H1 (cell line): ENCODE results near the gene CEP44. TPM values are rescaled to one million over a fixed set of nuclear protein-coding genes. Genes with fewer than 3 reads are reported as not detected.

Source experiments
- CTCF ChIA-PET: fragments of 300-600 bp; sonication (Branson Sonifier 250); formaldehyde crosslinking; loops from one replicate; lab custom pipeline; 2021; ENCODE audit not compliant: partially characterized antibody; lab: Charles Lee
- POLR2A ChIA-PET: fragments of 300-600 bp; sonication (Branson Sonifier 250); formaldehyde crosslinking; loops from one replicate; lab custom pipeline; 2021; ENCODE audit warnings: inconsistent platforms; ENCODE audit not compliant: partially characterized antibody; lab: Charles Lee
- DNase-seq, 2 experiments: peaks; one replicate each; pipeline versions ENCODE4 v3.0.0 to v3.0.0-alpha.2; 2010 to 2022; ENCODE audit warnings: low spot score in 2 of 2, low read depth in 1 of 2, mixed read lengths in 1 of 2
- FAIRE-seq: peaks from 2 replicates; lab custom pipeline; 2011; peaks lifted over from hg19 to GRCh38; lab: Jason Lieb, UNC
- H2AFZ ChIP-seq: 2 replicates; pipeline ENCODE4 v1.8.1; 2012; ENCODE audit warnings: low read length, inconsistent platforms
- H2AK5ac ChIP-seq: 2 replicates; pipeline ENCODE4 v1.6.1; 2013; ENCODE audit warnings: low read depth, low read length
- H2BK120ac ChIP-seq: replicated peaks from 2 replicates; pipeline ENCODE3; 2013; ENCODE audit warnings: low read depth, low read length, inconsistent platforms
- H2BK12ac ChIP-seq: 2 replicates; pipeline ENCODE4 v1.6.1; 2013; ENCODE audit warnings: low read depth, low read length
- H2BK15ac ChIP-seq: 2 replicates; pipeline ENCODE4 v1.6.1; 2013; ENCODE audit warnings: low read length
- H2BK20ac ChIP-seq: 2 replicates; pipeline ENCODE4 v1.6.1; 2013; ENCODE audit warnings: low read length
- H2BK5ac ChIP-seq: 2 replicates; pipeline ENCODE4 v1.6.1; 2013; ENCODE audit warnings: low read depth, low read length
- H3K14ac ChIP-seq: 2 replicates; pipeline ENCODE4 v1.6.1; 2013; ENCODE audit warnings: inconsistent platforms; ENCODE audit not compliant: insufficient read length
- H3K18ac ChIP-seq: 2 replicates; pipeline ENCODE4 v1.6.1; 2013; ENCODE audit warnings: low read length; ENCODE audit errors: extremely low read depth
- H3K23ac ChIP-seq: 2 replicates; pipeline ENCODE4 v1.6.1; 2013; ENCODE audit warnings: inconsistent platforms; ENCODE audit not compliant: insufficient read length
- H3K23me2 ChIP-seq: 2 replicates; pipeline ENCODE4 v1.6.1; 2013; ENCODE audit warnings: low read depth, low read length
- H3K27ac ChIP-seq: 2 replicates; pipeline ENCODE4 v1.6.1; 2011; ENCODE audit warnings: low read depth, low read length, inconsistent platforms
- H3K27me3 ChIP-seq, 4 experiments: replicated peaks in 1 of 4; 1 replicate in 1 of 4; 2 replicates in 3 of 4; pipeline versions ENCODE4 v1.6.1 to v1.8.1; 2011 to 2013; ENCODE audit warnings: low read length in 3 of 4, mild to moderate bottlenecking in 3 of 4, inconsistent platforms in 2 of 4, mixed read lengths in 2 of 4, moderate library complexity in 1 of 4; ENCODE audit not compliant: control insufficient read depth in 3 of 4, insufficient read depth in 3 of 4; ENCODE audit errors: extremely low read depth in 1 of 4
- H3K36me3 ChIP-seq, 4 experiments: 2 replicates each; pipeline versions ENCODE4 v1.6.1 to v1.8.1; 2011 to 2013; ENCODE audit warnings: mild to moderate bottlenecking in 4 of 4, low read length in 3 of 4, moderate library complexity in 2 of 4, control low read depth in 1 of 4, inconsistent platforms in 1 of 4; ENCODE audit not compliant: insufficient read depth in 4 of 4, control insufficient read depth in 2 of 4
- H3K4ac ChIP-seq: replicated peaks from 2 replicates; pipeline ENCODE3; 2013; ENCODE audit warnings: low read length, low read depth, mixed read lengths, inconsistent platforms; ENCODE audit not compliant: insufficient read length
- H3K4me1 ChIP-seq, 4 experiments: replicated peaks in 1 of 4; 1 replicate in 1 of 4; 2 replicates in 3 of 4; pipeline versions ENCODE4 v1.6.1 to v1.8.1; 2011 to 2013; ENCODE audit warnings: low read length in 3 of 4, inconsistent platforms in 2 of 4, mixed read lengths in 1 of 4; ENCODE audit not compliant: insufficient read depth in 4 of 4, control insufficient read depth in 3 of 4
- H3K4me2 ChIP-seq, 2 experiments: 2 replicates each; pipeline versions ENCODE4 v1.6.1 to v1.8.1; 2011 to 2013; ENCODE audit warnings: low read depth in 2 of 2, low read length in 2 of 2, control low read depth in 1 of 2, inconsistent platforms in 1 of 2, mild to moderate bottlenecking in 1 of 2; ENCODE audit not compliant: insufficient read depth in 1 of 2
- H3K4me3 ChIP-seq, 4 experiments: fragments of 200-600, 300-600 bp in 1 of 4; sonication (generic), shearing (Covaris generic), sonication (Bioruptor Twin) in 1 of 4; 2 replicates each; pipeline versions ENCODE4 v1.5.1 to v1.8.1; 2011 to 2016; ENCODE audit warnings: low read length in 4 of 4, low read depth in 3 of 4, control low read depth in 2 of 4, inconsistent platforms in 2 of 4, mild to moderate bottlenecking in 2 of 4, mixed read lengths in 1 of 4, moderate library complexity in 1 of 4; ENCODE audit not compliant: insufficient read depth in 2 of 4; ENCODE audit errors: extremely low read depth in 1 of 4
- H3K56ac ChIP-seq: replicated peaks from 2 replicates; pipeline ENCODE3; 2013; ENCODE audit warnings: low read depth, mild to moderate bottlenecking, mixed read lengths, low read length, inconsistent platforms; ENCODE audit not compliant: insufficient read length
- H3K79me1 ChIP-seq: 2 replicates; pipeline ENCODE4 v1.6.1; 2013; ENCODE audit warnings: low read depth, low read length, control low read depth
- H3K79me2 ChIP-seq, 2 experiments: 2 replicates each; pipeline versions ENCODE4 v1.6.1 to v1.8.1; 2012 to 2013; ENCODE audit warnings: low read length in 2 of 2, mild to moderate bottlenecking in 2 of 2, inconsistent platforms in 1 of 2; ENCODE audit not compliant: insufficient read depth in 2 of 2, control insufficient read depth in 1 of 2
- H3K9ac ChIP-seq, 4 experiments: replicated peaks in 1 of 4; 1 replicate in 1 of 4; 2 replicates in 3 of 4; pipeline versions ENCODE4 v1.6.1 to v1.8.1; 2011 to 2013; ENCODE audit warnings: low read depth in 3 of 4, low read length in 3 of 4, control low read depth in 2 of 4, mild to moderate bottlenecking in 2 of 4, moderate library complexity in 2 of 4, inconsistent platforms in 1 of 4; ENCODE audit errors: extremely low read depth in 1 of 4
- H3K9me3 ChIP-seq, 2 experiments: 2 replicates each; pipeline versions ENCODE4 v1.6.1 to v1.8.1; 2012 to 2013; ENCODE audit warnings: mild to moderate bottlenecking in 2 of 2, moderate library complexity in 2 of 2, control low read depth in 1 of 2, inconsistent platforms in 1 of 2, low read depth in 1 of 2, low read length in 1 of 2, mixed read lengths in 1 of 2; ENCODE audit not compliant: insufficient read depth in 2 of 2
- H4K20me1 ChIP-seq, 2 experiments: replicated peaks in 1 of 2; 2 replicates each; pipeline versions ENCODE3 to v1.8.1; 2011 to 2013; ENCODE audit warnings: inconsistent platforms in 2 of 2, low read length in 2 of 2, mild to moderate bottlenecking in 1 of 2; ENCODE audit not compliant: insufficient read depth in 2 of 2, control insufficient read depth in 1 of 2
- H4K5ac ChIP-seq: 2 replicates; pipeline ENCODE4 v1.6.1; 2013; ENCODE audit warnings: low read length, low read depth, mixed read lengths, inconsistent platforms; ENCODE audit not compliant: insufficient read length
- H4K8ac ChIP-seq: 2 replicates; pipeline ENCODE4 v1.8.0; 2013; ENCODE audit warnings: mild to moderate bottlenecking, moderate library complexity, low read length, inconsistent platforms; ENCODE audit not compliant: insufficient read depth; ENCODE audit errors: extremely low read depth
- H4K91ac ChIP-seq: replicated peaks from 2 replicates; pipeline ENCODE3; 2013; ENCODE audit warnings: low read length, mixed read lengths, inconsistent platforms; ENCODE audit not compliant: insufficient read length
- ASH2L ChIP-seq: fragments of 200-600, 300-600 bp; sonication (generic); IDR thresholded peaks from one replicate; pipeline ENCODE4 v1.7.1; 2017; ENCODE audit warnings: low read length
- CBX8 ChIP-seq: fragments of 300-800, 300-1000 bp; sonication (generic); IDR thresholded peaks from 2 replicates; pipeline ENCODE4 v1.7.1; 2016; ENCODE audit warnings: low read depth, low read length, borderline replicate concordance
- CTBP2 ChIP-seq: IDR thresholded peaks from 2 replicates; pipeline ENCODE4 v1.7.0; 2011; ENCODE audit warnings: borderline replicate concordance, mild to moderate bottlenecking, moderate library complexity, mixed read lengths, low read length; ENCODE audit not compliant: insufficient read depth, insufficient read length
- EGR1 ChIP-seq: IDR thresholded peaks from 2 replicates; pipeline ENCODE4 v1.6.1; 2011; ENCODE audit warnings: low read depth, low read length, borderline replicate concordance
- JUN ChIP-seq: IDR thresholded peaks from 2 replicates; pipeline ENCODE4 v1.6.1; 2011; ENCODE audit warnings: low read depth, mild to moderate bottlenecking, improper control_type of control experiment, low read length
- KDM5A ChIP-seq: fragments of 200-600 bp; IDR thresholded peaks from 2 replicates; pipeline ENCODE4 v1.7.1; 2012; ENCODE audit warnings: mild to moderate bottlenecking, low read length, inconsistent platforms, mixed read lengths
- POLR2AphosphoS5 ChIP-seq: IDR thresholded peaks from 2 replicates; pipeline ENCODE4 v1.6.1; 2011; ENCODE audit warnings: low read depth, low read length
- WGBS, 2 experiments: shearing (Covaris generic) in 1 of 2; methylation state at CpG; one replicate each; pipeline versions ENCODE4 v1.1.6 to v1.1.7; 2013 to 2015; ENCODE audit warnings: low lambda C conversion rate in 2 of 2, mixed read lengths in 2 of 2, inconsistent platforms in 1 of 2, low coverage in 1 of 2, missing lambda C conversion rate in 1 of 2; ENCODE audit not compliant: insufficient replicate concordance in 2 of 2, insufficient coverage in 1 of 2, insufficient read length in 1 of 2; ENCODE audit errors: extremely low coverage in 1 of 2, missing lambda C conversion rate in 1 of 2; 5-methylcytosine and 5-hydroxymethylcytosine counted together
- polyA plus RNA-seq, 7 experiments: library from polyadenylated mRNA; depleted of rRNA in 3 of 7; stranded (reverse) in 5 of 7; unstranded in 2 of 7; fragments of >200 nt in 5 of 7; fragments of 200-250 nt in 2 of 7; gene quantifications; 1 replicate in 5 of 7; 2 replicates in 1 of 7; 4 replicates in 1 of 7; pipeline versions ENCODE4 v1.2.1 to v1.2.3, GENCODE V29; 2011 to 2013; ENCODE audit warnings: missing spikeins in 2 of 7, mixed read lengths in 2 of 7
- total RNA-seq: library from RNA; stranded (reverse); fragmentation: NEBNext Ultra II Directional; extraction: Animal tissue kit (Norgen Biotek cat#: 25700); gene quantifications from 2 replicates; pipeline ENCODE4 v1.2.1, GENCODE V29; 2021
- TF ChIP-seq, protein P1 (sequence below): IDR thresholded peaks from 2 replicates; pipeline ENCODE4 v1.6.1; 2012; ENCODE audit warnings: low read length, inconsistent platforms

Gene CEP44
- total and polyA plus RNA-seq, 2 of the 8 experiments (the other 6 are each of a cell fraction or from before 2014, with no cell fraction given) = 3.4 to 17.1 TPM

DNA sequence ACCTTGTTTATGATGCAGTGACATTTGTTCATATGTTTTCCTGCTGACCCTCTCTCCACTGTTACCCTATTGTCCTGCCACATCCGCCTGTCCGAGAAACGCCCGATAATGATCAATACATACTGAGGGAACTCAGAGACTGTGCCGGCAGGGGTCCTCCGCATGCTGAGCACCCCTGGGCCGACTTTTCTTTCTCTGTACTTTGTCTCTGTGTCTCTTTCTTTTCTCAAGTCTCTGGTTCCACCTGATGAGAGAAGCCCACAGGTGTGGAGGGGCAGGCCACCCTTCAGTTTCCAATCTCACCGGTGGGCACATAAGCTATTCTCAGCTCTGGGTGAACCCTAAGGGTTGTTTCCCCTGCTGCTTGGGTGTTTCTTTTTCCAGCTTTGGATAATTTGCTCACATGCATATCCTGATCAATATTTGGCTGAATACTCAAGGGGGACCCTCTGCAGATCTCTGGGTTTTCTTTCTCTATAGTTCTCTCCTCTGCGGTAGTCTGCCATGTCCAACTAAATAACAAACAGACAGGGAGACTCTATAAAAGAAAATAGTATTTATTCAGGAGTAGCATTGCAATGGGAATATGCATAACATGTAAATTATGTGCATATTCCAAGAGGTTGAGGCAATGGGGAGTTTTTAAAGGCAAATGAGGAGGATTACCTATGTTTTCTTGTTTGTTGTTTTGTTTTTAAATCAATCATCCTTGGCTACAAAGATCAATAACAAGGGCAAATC lies 97.2 kb downstream of the CEP44 start:
- ChIA-PET CTCF (interaction anchor here (0.9 kb wide), 1 partner anchor 8 kb away, joined by 4 read pairs; no protein-coding TSS in a partner anchor), POLR2A (no interaction called here)
- H3K4me3 ChIP-seq = no peak overlapping the region
- H3K56ac ChIP-seq = no peak overlapping the region
- H2BK120ac ChIP-seq = no peak overlapping the region
- H3K14ac ChIP-seq = no peak overlapping the region
- H3K23me2 ChIP-seq = no peaks in the 10 kb centered on the region
- no peaks in the 10 kb centered on the region for H3K79me1 ChIP-seq
- TF ChIP-seq JUN (no peak), EGR1 (no peak), KDM5A (no peak), CBX8 (no peak), CTBP2 (no peak), ASH2L (no peak), POLR2AphosphoS5 (no peak)
- TF ChIP-seq, protein P1, sequence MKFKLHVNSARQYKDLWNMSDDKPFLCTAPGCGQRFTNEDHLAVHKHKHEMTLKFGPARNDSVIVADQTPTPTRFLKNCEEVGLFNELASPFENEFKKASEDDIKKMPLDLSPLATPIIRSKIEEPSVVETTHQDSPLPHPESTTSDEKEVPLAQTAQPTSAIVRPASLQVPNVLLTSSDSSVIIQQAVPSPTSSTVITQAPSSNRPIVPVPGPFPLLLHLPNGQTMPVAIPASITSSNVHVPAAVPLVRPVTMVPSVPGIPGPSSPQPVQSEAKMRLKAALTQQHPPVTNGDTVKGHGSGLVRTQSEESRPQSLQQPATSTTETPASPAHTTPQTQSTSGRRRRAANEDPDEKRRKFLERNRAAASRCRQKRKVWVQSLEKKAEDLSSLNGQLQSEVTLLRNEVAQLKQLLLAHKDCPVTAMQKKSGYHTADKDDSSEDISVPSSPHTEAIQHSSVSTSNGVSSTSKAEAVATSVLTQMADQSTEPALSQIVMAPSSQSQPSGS = no peak
- peaks cover 0 to 2% (median 0%) of the 10 kb centered on the region in 4 experiments; a peak in 3 of 7 replicates for H3K27me3 ChIP-seq
- WGBS, 2 experiments = 87% methylated on average over 9 of the region's 9 CpGs; no CpG with 5 or more reads in 1 of the 2 experiments
- H3K23ac ChIP-seq = no peak overlapping the region
- no peak overlapping the region for H3K4ac ChIP-seq
- DNase-seq (no peak), FAIRE-seq (no peak)
- H2BK5ac ChIP-seq = peak overlapping the region; percentile 22; the same call in 1 of the 2 replicates
- H3K9ac ChIP-seq = peak overlapping the region in 1 of 4 experiments; percentile 14; a peak in 1 of 7 replicates
- no peak overlapping the region; a peak in 1 of 4 replicates for H3K4me2 ChIP-seq
- no peak overlapping the region; the same call in 1 of the 2 replicates for H2BK20ac ChIP-seq
- no peak overlapping the region for H3K27ac ChIP-seq
- H2BK12ac ChIP-seq = no peak overlapping the region; the same call in 1 of the 2 replicates
- H2AFZ ChIP-seq = no peak overlapping the region
- peaks cover 0 to 17% (median 5%) of the 10 kb centered on the region in 4 experiments; a peak in 5 of 7 replicates for H3K4me1 ChIP-seq
- no peaks in the 10 kb centered on the region for H3K79me2 ChIP-seq
- no peak overlapping the region for H4K91ac ChIP-seq
- no peaks in the 10 kb centered on the region; a peak in 1 of 4 replicates for H3K9me3 ChIP-seq
- 0 out of 2 replicates have a peak overlapping the region, but pooled peaks have one; percentile 15 for H3K18ac ChIP-seq
- no peak overlapping the region for H4K8ac ChIP-seq
- no peaks in the 10 kb centered on the region for H3K36me3 ChIP-seq
- H2BK15ac ChIP-seq = no peak overlapping the region
- no peaks in the 10 kb centered on the region for H4K20me1 ChIP-seq
- no peak overlapping the region for H2AK5ac ChIP-seq
- no peak overlapping the region for H4K5ac ChIP-seq
